BJ (cell line): ENCODE results near the gene PGR. TPM values are rescaled to one million over a fixed set of nuclear protein-coding genes. Genes with fewer than 3 reads are reported as not detected.
A peak's percentile ranks its signal among the peaks of the same experiment; 100 is the strongest.

ENCODE experiments used
- CTCF ChIA-PET: fragments of 350-600 bp; formaldehyde crosslinking; extraction: SDS; loops from one replicate; lab custom pipeline; 2021; ENCODE audit warnings: antibody characterized with exemption, inconsistent platforms; lab: Yijun Ruan, JAX
- POLR2A ChIA-PET: fragments of 300-600 bp; sonication (Branson Sonifier 250); formaldehyde crosslinking; extraction: SDS; loops from one replicate; lab custom pipeline; 2021; ENCODE audit warnings: antibody characterized with exemption; lab: Charles Lee
- DNase-seq: peaks from one replicate; pipeline ENCODE4 v3.0.0-alpha.2; 2011; ENCODE audit warnings: low read depth
- H3K27me3 ChIP-seq: 2 replicates; pipeline ENCODE4 v1.6.0; 2011; ENCODE audit warnings: low read length; ENCODE audit not compliant: control insufficient read depth, insufficient read depth
- H3K36me3 ChIP-seq: 2 replicates; pipeline ENCODE4 v1.5.1; 2011; ENCODE audit warnings: low read length; ENCODE audit not compliant: control insufficient read depth, insufficient read depth
- H3K4me3 ChIP-seq: 2 replicates; pipeline ENCODE4 v1.5.1; 2011; ENCODE audit warnings: low read depth, mild to moderate bottlenecking, control low read depth, low read length
- polyA plus RNA-seq: library from polyadenylated mRNA; depleted of rRNA; stranded (reverse); fragments of >200 nt; gene quantifications from 2 replicates; pipeline ENCODE4 v1.2.3, GENCODE V29; 2011
- TF ChIP-seq, protein P1 (sequence below): IDR thresholded peaks from 2 replicates; pipeline ENCODE4 v1.5.1; 2011; ENCODE audit warnings: low read depth, mild to moderate bottlenecking, control low read depth, inconsistent platforms, low read length, moderate library complexity; ENCODE audit not compliant: insufficient read depth

PGR gene
- polyA plus RNA-seq, 1 experiment = not detected

DNA sequence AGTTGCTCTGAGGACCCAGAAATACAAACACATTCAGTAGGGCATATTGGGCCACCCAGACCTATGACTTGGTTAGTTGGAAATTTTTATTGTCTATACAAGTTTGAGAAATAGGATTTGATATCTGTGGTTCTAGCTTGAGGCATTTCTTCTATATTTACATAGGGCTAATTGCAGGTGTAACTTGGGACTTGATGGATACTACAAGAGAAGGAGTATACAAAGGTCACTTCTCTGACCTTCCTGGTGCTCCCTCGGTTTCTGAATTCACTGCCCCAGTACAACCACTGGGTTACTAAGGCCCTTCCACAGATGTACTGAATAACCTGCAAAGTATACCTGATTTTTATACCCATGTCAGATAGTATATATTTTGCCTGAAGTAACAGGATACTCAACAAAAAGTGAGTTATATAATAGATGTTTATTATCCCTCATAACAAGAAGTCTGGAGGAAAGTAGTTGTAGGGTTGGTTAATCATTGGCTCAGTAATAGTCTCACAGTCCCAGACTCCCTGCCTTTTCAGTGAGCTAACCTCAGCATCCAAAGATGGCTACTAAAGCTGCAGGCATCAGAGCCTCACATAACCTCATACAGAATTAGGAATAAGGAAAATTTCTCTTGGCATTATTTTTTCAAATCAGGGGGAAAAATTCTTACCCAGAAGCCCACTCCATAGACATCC, 8.8 kb upstream of the PGR start:
- H3K27me3 ChIP-seq = no peaks in the 10 kb centered on the region
- CTCF ChIA-PET = interaction anchor here (0.6 kb wide), 1 partner anchor 354 kb away, joined by 3 read pairs; no protein-coding TSS in a partner anchor
- no peak for DNase-seq
- POLR2A ChIA-PET = no interaction called here
- no peaks in the 10 kb centered on the region for H3K36me3 ChIP-seq
- TF ChIP-seq, protein P1, sequence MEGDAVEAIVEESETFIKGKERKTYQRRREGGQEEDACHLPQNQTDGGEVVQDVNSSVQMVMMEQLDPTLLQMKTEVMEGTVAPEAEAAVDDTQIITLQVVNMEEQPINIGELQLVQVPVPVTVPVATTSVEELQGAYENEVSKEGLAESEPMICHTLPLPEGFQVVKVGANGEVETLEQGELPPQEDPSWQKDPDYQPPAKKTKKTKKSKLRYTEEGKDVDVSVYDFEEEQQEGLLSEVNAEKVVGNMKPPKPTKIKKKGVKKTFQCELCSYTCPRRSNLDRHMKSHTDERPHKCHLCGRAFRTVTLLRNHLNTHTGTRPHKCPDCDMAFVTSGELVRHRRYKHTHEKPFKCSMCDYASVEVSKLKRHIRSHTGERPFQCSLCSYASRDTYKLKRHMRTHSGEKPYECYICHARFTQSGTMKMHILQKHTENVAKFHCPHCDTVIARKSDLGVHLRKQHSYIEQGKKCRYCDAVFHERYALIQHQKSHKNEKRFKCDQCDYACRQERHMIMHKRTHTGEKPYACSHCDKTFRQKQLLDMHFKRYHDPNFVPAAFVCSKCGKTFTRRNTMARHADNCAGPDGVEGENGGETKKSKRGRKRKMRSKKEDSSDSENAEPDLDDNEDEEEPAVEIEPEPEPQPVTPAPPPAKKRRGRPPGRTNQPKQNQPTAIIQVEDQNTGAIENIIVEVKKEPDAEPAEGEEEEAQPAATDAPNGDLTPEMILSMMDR = no peak
- H3K4me3 ChIP-seq = no peak overlapping the region

DNA sequence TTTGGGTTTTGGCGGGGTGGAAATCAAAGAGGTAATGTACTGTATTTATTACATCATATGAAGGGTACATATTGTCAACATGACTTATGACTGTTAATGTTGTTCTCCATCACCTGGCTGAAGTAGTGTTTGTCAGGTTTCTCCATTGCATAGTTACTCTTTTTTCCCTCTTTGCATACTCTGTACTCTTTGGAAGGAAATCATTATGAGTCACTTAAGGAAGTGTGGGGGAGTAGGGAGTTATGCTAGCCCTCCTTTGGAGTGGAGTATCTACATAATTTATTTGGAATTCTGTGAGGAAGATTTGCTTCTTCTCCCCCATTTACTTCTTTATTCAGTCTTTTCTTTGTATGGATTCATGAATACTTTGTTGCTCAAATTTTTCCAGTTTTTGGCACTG, 3.6 kb upstream of the PGR start:
- peaks cover 16% of the 10 kb centered on the region for H3K27me3 ChIP-seq
- no peak overlapping the region for H3K4me3 ChIP-seq
- TF ChIP-seq, protein P1 = no peak
- DNase-seq = no peak
- no peaks in the 10 kb centered on the region for H3K36me3 ChIP-seq
- POLR2A ChIA-PET = no interaction called here
- CTCF ChIA-PET = no interaction called here

DNA sequence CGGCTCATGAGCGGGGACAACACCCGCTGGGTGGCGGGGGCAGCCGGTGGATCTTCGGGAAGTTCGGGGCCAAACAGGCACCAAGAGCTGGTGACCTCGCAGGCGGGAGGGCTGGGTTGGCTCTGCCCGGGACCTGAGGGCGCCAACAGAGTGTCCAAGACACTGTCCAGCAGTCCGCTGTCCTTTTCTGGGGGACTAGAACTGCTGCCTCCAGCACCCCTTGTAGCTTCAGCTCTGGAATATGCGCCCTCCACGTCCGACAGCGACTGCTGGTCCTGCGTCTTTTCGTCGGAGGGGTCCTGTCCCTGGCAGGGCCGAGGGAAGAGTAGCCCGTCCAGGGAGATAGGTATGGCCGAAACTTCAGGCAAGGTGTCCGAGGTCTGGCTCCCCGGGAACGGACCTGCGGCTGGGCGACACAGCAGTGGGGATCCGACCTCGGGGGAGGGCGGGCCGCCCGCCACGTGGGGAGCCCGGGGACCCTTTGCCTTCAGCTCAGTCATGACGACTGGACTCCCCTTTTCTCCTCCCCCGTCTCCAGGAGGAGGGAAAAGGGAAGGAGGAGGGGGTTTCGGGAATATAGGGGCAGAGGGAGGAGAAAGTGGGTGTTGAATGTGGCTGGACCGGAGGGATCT, 926 bp downstream of the PGR start:
- POLR2A ChIA-PET = no interaction called here
- Histone ChIP-seq H3K4me3 (no peak overlapping the region), H3K27me3 (peaks cover 31% of the 10 kb centered on the region), H3K36me3 (no peaks in the 10 kb centered on the region)
- CTCF ChIA-PET = no interaction called here
- TF ChIP-seq, protein P1 = no peak
- no peak for DNase-seq

DNA sequence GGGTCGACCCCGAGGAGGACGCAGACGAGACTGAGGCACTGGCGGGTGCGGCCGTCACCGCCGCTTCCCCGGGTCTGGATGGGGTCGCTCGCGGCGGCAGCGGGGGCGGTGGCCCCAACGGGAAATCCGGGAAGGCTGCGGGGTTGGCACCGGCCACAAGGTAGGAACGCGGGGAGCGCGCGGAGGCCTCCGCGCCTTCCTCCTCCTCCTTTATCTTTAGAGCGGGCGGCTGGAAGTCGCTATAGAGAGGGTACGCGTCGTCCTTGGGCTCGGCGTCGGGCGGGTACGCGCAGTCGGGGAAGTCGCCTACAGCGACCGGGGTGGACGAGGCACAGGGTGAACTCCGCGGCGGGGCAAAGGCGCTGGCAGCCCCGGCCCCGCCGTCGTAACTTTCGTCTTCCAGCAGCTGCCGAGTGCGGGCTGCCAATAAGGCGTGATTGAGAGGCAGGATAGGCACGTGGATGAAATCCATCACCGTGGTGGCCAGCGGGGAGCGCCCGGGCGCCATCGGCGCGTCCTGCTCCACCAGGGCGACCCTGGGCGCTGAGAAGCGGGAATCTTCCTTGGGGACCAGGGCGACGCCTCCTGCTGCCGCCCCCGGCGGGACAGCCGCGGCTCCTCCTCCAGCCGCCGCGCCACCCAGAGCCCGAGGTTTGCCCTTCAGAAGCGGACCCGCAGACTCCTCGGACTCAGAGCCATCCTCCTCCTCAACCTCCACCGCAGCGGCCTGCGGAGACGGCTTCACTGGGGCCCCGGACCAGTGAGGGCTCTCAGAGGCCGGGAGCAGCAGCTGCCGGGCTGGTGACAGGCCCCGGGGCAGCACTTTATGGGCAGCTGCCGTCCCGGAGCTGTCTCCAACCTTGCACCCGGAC, 1.7 kb downstream of the PGR start:
- ChIA-PET POLR2A (no interaction called here), CTCF (no interaction called here)
- no peak for DNase-seq
- Histone ChIP-seq H3K4me3 (no peak overlapping the region; the same call in 1 of the 2 replicates), H3K36me3 (no peaks in the 10 kb centered on the region), H3K27me3 (peaks cover 31% of the 10 kb centered on the region)
- TF ChIP-seq, protein P1 = no peak

DNA sequence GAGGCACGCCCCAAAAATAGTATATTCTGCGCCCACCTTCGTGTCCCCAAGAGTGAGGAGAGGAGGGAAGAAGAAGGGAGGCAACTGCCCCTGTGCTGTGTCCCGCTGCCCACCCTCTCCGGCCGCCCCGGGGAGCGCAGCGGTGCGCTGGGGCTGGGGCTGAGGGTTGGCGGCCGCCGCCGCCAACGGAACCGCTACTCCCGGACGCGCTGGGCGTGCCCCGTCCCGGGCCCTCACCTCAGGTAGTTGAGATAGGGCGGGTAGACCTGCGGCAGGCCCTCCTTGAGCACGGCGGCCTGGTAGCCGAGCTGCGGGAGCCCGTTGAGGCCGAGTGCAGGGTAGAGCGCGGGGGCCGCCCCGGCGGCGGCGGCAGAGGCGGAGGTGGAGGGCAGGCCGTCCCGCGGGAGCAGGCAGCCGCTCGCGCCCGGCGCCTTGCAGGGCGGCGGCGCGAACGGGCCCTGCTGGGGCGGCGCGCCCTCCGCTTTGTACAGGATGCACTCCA, 2.4 kb downstream of the PGR start:
- H3K27me3 ChIP-seq = peaks cover 31% of the 10 kb centered on the region

More for the DNA sequence above, 2.4 kb downstream of the PGR start:
- peak overlapping the region; percentile 28 for H3K4me3 ChIP-seq
- ChIA-PET POLR2A (no interaction called here), CTCF (no interaction called here)
- TF ChIP-seq, protein P1 = no peak
- no peaks in the 10 kb centered on the region for H3K36me3 ChIP-seq
- no peak for DNase-seq
